ENCODE measurements around the gene SH2B3.

SH2B3 gene

GRCh38 chr12:111424793-111425251, 19.1 kb downstream of the SH2B3 start:
- no peak overlapping the region for H3K4me3 ChIP-seq (ENCODE audit: control insufficient read depth, low read depth, low read length)
- DNase-seq (ENCODE audit: low read depth) = no peak
- no peak for TF ChIP-seq CTCF (conservative IDR thresholded peaks at IDR 0.05; ENCODE audit: control insufficient read depth, insufficient read depth, low read depth, low read length)

- TF ChIP-seq CTCF (conservative IDR thresholded peaks at IDR 0.05; ENCODE audit: control insufficient read depth, insufficient read depth, low read depth, low read length) = no peak
These were observed 19.9 kb downstream of the SH2B3 start for GRCh38 chr12:111425655-111426054.

GRCh38 chr12:111426344-111427185, 20.8 kb downstream of the SH2B3 start:
- peak; percentile 49 for DNase-seq (ENCODE audit: low read depth)
- no peak for TF ChIP-seq CTCF (conservative IDR thresholded peaks at IDR 0.05; ENCODE audit: control insufficient read depth, insufficient read depth, low read depth, low read length)
- H3K4me3 ChIP-seq (ENCODE audit: control insufficient read depth, low read depth, low read length) = no peak overlapping the region

More at GRCh38 chr12:111425655-111426054, 19.9 kb downstream of the SH2B3 start:
- no peak for DNase-seq (ENCODE audit: low read depth)
- H3K4me3 ChIP-seq (ENCODE audit: control insufficient read depth, low read depth, low read length) = no peak overlapping the region

GRCh38 chr12:111427417-111428074, 21.8 kb downstream of the SH2B3 start:
- TF ChIP-seq CTCF (conservative IDR thresholded peaks at IDR 0.05; ENCODE audit: control insufficient read depth, insufficient read depth, low read depth, low read length) = no peak
- H3K4me3 ChIP-seq (ENCODE audit: control insufficient read depth, low read depth, low read length) = no peak overlapping the region
- DNase-seq (ENCODE audit: low read depth) = no peak

- DNase-seq (ENCODE audit: low read depth) = no peak
- no peak overlapping the region for H3K4me3 ChIP-seq (ENCODE audit: control insufficient read depth, low read depth, low read length)
These were observed 22.5 kb downstream of the SH2B3 start for GRCh38 chr12:111428081-111428727.

More at GRCh38 chr12:111428081-111428727, 22.5 kb downstream of the SH2B3 start:
- TF ChIP-seq CTCF (conservative IDR thresholded peaks at IDR 0.05; ENCODE audit: control insufficient read depth, insufficient read depth, low read depth, low read length) = no peak
